Middle frontal gyrus (tissue), 1 donor: ENCODE data around the gene NPAS3.

Source experiments
- DNase-seq: peaks from one replicate; pipeline ENCODE4 v3.0.0-alpha.2; 2015; ENCODE audit warnings: low spot score; ENCODE audit errors: extremely low spot score

NPAS3 gene

GRCh38 chr14:33249233-33249820 lies 310.6 kb downstream of the NPAS3 start:
- no peak for DNase-seq

DNA sequence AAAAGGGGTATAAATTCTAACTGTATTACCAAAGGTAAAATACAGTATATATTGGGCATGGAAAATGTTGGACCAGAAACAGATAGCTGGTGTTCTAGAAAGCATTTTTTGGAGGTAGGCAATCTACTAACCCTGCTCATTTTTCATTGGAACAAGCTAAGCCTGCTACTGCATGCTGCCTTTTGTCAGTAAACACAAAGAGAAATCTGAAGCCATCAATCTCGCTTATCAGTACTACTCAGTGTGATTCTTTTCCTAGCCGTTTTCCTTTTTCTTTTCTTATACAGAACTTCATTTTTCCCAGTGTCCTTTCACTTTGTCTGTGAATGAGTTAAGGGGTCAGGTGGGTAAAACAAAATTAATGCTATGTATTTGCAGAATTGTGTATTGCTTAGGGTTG lies 312.3 kb downstream of the NPAS3 start:
- DNase-seq: no peak

GRCh38 chr14:33254342-33254741 lies 315.7 kb downstream of the NPAS3 start:
- no peak for DNase-seq

DNA sequence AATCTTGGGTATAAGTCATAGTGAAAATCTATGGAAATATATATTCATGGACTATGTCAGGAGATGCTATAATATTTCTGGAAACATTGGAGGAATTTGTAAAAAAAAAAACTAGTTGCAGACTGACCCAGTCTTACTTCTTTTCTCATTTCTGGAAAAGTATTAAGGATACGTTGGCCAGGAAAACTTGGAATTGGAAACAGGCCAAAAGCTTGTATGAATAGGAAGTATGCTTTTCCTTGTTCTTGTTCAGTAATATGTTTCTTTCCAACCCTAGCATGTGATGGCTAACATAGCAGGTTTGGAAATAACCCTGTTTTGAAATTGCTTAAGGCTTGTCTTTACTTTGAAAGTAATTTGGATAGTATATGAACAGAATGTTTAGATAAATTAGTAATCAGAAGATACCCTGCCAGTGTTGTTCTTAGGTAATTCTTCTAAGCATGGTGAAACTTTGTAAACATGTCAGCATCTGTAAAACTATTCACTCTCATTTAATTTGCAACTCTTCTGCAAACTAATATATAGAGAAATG lies 316.2 kb downstream of the NPAS3 start:
- DNase-seq: no peak

DNA sequence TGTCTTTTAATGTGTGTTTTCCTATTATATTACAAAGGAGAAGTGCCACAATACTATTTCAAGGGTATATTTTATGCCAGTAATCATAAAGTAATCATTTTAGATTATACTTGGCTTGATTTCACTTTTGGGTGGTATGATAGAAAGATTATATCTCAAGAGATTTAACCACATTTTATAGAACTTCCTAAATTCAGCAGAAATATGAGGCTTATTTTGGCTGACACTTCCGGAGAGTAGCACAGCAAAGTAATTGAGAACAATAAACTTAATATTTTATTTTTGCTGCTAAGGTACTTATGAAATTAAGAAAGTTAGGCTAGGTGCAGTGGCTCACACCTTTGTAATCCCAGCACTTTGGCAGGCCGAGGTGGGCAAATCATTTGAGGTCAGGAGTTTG lies 319.1 kb downstream of the NPAS3 start:
- no peak for DNase-seq

- DNase-seq: no peak
These were observed 321.1 kb downstream of the NPAS3 start for GRCh38 chr14:33259764-33260163.

GRCh38 chr14:33271216-33271615 lies 332.5 kb downstream of the NPAS3 start:
- no peak for DNase-seq

DNA sequence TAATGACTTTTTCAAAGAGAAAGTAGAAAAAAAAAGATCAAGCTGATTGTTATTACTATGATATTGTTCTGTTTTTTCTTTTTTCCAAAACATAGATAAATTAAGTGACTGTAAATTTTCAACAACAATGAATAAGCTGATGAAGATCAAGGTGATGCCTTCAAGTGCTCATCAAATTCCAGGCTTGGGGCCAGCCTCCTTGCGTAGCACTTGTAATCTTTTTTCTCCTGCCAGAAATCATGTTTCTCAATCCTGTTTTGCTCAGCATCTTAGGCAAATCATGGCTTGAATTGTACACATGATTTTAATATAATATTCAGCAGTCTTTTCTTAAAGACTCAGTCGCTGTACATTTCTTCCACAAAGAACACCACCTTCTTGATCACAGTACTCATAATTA lies 333.2 kb downstream of the NPAS3 start:
- DNase-seq: no peak

GRCh38 chr14:33273978-33274377 lies 335.3 kb downstream of the NPAS3 start:
- no peak for DNase-seq

- DNase-seq: no peak
These were observed 337.2 kb downstream of the NPAS3 start for GRCh38 chr14:33275879-33276278.

- DNase-seq: no peak
These were observed 341.2 kb downstream of the NPAS3 start for GRCh38 chr14:33279865-33280264.

GRCh38 chr14:33280646-33281045 lies 342.0 kb downstream of the NPAS3 start:
- no peak for DNase-seq

- DNase-seq: no peak
These were observed 343.9 kb downstream of the NPAS3 start for GRCh38 chr14:33282331-33283230.

- no peak for DNase-seq
These were observed 347.4 kb downstream of the NPAS3 start for GRCh38 chr14:33285902-33286700.

DNA sequence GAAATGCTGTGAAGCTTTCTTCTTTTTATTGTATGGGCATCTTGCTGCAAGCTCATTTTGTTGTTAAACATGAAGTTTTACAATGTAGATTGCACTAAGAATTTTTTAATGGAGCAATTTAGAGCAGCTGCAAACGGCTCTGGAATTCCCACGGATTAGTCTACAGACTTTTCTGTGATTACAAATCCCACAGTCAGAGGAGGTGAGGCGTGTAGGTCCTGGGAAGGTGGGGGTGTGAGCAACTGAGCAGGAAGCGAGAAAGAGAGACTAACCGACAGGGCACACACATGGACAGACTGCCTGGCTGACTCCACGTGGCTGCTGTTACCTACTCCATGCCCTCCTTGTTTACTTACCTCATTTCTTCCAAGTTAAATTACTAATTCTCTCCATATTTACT lies 348.5 kb downstream of the NPAS3 start:
- DNase-seq: no peak

DNA sequence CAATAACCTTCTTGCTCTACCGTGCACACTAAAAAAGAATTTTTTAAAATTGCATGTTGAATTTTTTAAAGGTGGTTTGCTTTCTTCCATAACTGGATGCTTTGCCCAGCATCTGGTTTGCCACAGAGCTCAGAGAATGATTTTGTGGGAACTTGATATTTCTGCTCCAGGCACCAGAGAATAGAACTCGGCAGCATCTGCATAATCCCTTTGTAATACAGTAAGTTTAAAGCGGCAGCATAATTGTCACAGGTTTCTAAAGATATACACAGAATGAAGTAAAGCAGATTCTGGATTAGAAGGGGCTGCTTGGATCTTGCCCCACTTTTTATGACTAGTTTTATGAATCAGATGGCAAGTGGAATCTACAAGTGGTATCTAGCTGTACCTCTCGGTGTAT lies 352.0 kb downstream of the NPAS3 start:
- DNase-seq: no peak

DNA sequence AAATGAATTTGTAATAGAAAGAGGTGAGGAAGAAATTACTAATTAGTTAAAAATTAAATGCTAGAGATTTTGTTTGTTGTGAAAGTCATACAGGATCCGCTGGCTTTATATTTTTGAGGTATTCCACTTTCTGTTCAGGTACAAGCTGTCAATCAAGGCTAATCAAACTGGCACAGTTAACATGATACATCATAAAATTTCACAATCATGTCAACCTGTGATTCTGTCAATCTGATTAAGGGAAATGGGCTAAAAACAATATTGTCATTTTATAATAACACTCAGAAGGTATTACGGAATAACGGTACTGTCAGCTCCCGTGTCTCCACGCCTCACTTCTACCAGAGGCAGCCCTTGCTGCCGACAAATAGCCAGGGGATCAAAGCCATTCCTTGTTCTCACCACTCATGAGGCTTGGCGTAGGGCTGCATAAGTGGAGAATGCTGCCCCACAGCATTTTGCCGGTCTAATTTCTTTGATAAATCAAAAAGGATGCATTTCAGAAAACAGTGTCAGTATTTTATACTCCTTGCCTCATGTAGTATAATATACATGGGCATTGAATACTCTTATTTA lies 352.9 kb downstream of the NPAS3 start:
- no peak for DNase-seq

DNA sequence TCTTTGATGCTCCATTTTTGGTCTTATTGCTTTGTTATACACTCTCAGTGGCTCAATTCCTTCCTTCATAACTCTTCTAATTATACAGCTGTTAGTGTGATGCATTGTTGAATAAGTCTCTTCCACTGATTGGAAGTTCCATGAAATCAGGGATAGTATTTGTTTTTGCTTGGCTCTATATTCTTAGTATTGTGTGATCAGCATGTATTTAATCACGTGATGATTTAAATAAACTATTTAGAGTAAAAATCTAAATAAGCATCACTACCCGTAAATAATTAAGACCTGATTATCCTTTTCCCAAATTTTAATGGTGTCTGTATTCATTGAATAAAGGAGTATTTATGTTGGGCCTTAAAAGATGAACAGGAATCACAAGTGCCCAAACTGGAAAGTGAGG lies 355.7 kb downstream of the NPAS3 start:
- DNase-seq: no peak

DNA sequence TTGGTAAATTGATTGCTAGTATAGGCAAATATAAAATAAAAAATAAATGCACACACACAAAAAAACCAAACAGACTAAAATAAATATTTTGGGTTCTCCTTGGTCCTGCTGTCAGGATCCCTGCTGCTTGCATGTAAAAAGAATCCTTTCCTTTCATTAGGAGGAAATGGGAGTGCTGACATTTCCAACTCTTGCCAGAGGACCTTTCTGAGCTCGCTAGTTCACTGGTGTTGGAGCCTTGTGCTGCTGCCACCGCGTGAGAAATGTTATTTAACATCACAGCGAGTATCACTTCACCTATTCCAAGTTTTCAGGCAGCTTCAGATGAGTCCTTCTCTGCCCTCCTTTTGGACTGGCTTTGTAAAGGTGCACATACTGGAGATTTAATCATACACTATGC lies 358.9 kb downstream of the NPAS3 start:
- no peak for DNase-seq

- DNase-seq: no peak
These were observed 369.1 kb downstream of the NPAS3 start for GRCh38 chr14:33307691-33308251.

DNA sequence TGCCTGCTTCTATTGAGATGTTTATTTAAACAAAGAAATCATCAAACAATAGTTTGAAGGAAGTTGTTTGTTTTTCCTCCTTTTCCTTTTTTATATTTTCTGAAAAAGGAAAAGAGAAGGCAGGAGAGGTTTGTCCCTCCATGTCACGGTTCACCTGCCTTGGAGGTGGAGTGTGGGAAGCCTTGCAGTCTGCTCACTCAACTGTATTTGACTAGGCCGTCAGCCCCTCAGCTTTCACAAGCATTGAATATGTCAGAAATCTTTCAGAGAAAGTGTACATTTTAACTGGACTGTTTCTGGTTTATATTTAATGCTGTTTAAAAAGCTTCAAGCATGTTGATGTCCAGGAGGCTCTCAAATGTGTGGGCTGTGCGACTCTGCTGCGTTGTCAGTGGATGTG lies 370.4 kb downstream of the NPAS3 start:
- DNase-seq: no peak
